Activated CD4-positive, CD25-positive, alpha-beta regulatory T cell (primary cell): ENCODE data around the gene MANEA.

Source experiments
- DNase-seq, 4 experiments: peaks; one replicate each; lab custom pipeline; 2025; lab: John Stamatoyannopoulos, UW

Gene MANEA

GRCh38 chr6:95589067-95589466, 11.7 kb downstream of the MANEA start:
- DNase-seq = no peak

- no peak for DNase-seq
Measured at GRCh38 chr6:95589826-95590570, 12.7 kb downstream of the MANEA start.

GRCh38 chr6:95593025-95593424, 15.7 kb downstream of the MANEA start:
- DNase-seq = no peak

- no peak for DNase-seq
Measured at GRCh38 chr6:95596021-95596420, 18.7 kb downstream of the MANEA start.

DNA sequence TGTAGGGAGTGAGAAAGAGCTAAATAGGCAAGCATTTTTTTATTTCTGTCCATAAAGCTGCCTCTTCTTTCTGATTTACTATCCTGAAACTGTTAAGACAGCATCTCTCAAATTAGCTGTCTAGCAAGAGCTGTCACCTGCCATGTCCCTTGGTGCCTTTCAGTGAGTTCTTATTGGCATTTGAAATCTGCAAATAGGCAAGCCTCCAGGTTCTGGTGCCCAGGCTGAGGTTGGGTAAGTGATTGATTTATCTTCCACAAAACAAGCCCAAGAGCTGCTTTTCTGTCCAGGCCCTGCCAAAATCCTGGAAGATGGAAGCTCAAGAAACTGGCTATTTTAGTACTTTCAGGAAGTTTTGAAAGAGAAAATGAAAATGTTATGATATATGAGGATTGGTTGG, 22.4 kb downstream of the MANEA start:
- DNase-seq = no peak

- DNase-seq = no peak
Measured at GRCh38 chr6:95601133-95601532, 23.8 kb downstream of the MANEA start.

DNA sequence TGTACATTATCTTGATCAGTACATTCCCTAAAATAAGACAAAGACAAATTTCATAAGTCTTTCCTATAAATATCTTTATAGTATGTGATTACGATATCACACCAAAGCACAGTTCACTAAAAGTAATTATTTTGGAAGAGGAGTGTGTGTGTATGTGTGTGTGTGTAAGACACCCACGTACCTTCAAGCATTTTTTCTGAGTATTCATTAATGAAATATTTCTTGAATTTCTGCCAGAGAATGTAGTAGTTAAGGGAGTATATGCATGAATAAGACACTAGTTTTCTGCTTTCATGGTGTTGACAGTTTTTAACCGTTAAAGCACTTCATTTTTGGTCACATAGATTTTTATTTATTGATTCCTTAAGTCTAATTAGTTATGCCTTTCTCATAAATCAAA, 36.8 kb downstream of the MANEA start:
- no peak for DNase-seq

DNA sequence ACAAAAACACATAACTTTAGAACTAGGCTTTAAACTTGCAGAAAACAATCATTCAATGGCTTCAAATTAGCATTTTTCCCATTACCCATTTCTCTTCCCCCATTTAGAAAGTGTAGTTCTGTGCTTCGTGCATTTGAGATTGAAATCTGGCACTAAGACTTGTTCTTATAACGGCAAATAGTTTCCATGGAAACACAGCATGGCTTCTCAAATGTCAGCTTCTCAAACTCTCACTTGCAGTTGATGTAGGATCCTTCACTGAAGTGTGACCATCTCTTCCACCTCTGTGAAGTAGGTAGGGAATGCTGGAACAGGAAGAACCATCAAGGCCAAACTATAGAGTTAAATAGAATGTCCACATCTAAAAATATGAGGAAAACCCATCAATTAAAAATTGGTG, 52.2 kb downstream of the MANEA start:
- no peak for DNase-seq

- no peak for DNase-seq
Measured at GRCh38 chr6:95636552-95637431, 59.5 kb downstream of the MANEA start.

DNA sequence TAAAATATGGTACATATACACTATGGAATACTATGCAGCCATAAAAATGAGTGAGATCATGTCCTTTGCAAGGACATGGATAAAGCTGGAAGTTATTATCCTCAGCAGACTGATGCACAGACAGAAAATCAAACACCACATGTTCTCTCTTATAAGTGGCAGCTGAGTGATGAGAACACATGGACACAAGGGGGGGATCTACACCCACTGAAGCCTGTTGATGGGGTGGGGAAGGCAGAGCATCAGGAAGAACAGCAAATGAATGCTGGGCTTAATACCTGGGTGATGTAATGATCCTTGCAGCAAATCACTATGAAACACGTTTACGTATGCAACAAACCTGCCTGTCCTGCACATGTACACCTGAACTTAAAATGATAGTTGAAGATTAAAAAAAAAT, 71.3 kb downstream of the MANEA start:
- DNase-seq = no peak

GRCh38 chr6:95649451-95649850, 72.1 kb downstream of the MANEA start:
- no peak for DNase-seq

DNA sequence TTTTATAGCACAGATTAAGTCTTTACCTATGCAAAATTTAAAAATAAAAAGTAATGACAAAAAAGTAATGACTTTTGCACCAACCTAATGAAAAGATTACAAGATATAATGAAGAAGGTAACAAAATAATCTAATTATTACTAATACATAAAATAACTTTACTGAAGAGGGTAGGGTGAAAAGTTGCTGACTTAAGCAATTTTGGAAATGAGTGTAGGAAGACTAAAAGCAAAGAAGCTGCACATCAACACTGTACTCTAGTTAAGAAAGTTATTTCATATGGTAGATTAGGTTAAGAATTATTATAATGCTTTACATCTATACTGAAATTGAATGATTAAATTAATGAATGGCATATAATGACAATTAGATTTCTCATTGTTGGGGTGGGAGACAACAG, 76.8 kb downstream of the MANEA start:
- DNase-seq = no peak

DNA sequence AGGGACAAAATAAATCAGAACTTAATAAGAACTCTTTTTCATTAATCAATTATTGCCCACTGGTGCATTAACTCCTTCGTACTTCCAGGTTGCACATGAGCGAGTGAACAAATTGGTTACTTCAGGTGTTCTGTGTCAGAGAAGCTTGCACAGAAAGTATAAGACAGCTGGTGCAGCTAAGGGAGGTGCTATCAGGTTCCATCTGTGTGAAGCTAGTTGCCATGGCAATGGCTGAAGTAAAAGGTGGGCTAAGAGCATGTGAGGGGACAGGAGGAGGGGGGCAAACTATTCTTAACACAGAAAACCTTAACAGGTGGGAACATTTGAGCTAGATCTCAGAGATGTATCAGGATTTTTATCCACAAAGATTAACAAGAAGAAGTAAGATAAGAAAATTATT, 81.6 kb downstream of the MANEA start:
- no peak for DNase-seq
